Stimulated activated effector memory CD8-positive, alpha-beta T cell treated with anti-CD3 and anti-CD28 coated beads, Interleukin-12 subunit alpha, Interleukin-12 subunit beta, amount 100 ng/mL, for 72 hours (primary cell): ENCODE data around the gene DAGLA.
"Not testable (repeated sequence)": the region's sequence is repeated elsewhere in the genome, so short reads cannot be mapped to it uniquely, and the experiment has no call there.

ENCODE experiments used
- ATAC-seq: fragments of 150-1000 bp; cut with Tn5 transposase; 2 replicates; pipeline ENCODE4 v1.10.0; 2021
- DNase-seq, 2 donors: peaks; one replicate each; pipeline ENCODE4 v3.0.0; 2021 to 2022; ENCODE audit warnings: low spot score in 2 of 2
- H3K27ac Mint-ChIP-seq: one replicate; pipeline ENCODE4 v1.8.0; 2022; ENCODE audit warnings: mild to moderate bottlenecking, mixed read lengths
- H3K36me3 Mint-ChIP-seq: one replicate; pipeline ENCODE4 v1.8.0; 2022; ENCODE audit warnings: mild to moderate bottlenecking, mixed read lengths
- H3K4me1 Mint-ChIP-seq: one replicate; pipeline ENCODE4 v1.8.0; 2022; ENCODE audit warnings: mixed read lengths
- H3K4me3 Mint-ChIP-seq: one replicate; pipeline ENCODE4 v1.8.0; 2022; ENCODE audit warnings: mild to moderate bottlenecking, mixed read lengths
- H3K9me3 Mint-ChIP-seq: one replicate; pipeline ENCODE4 v1.8.0; 2022; ENCODE audit warnings: mixed read lengths

DAGLA gene

DNA sequence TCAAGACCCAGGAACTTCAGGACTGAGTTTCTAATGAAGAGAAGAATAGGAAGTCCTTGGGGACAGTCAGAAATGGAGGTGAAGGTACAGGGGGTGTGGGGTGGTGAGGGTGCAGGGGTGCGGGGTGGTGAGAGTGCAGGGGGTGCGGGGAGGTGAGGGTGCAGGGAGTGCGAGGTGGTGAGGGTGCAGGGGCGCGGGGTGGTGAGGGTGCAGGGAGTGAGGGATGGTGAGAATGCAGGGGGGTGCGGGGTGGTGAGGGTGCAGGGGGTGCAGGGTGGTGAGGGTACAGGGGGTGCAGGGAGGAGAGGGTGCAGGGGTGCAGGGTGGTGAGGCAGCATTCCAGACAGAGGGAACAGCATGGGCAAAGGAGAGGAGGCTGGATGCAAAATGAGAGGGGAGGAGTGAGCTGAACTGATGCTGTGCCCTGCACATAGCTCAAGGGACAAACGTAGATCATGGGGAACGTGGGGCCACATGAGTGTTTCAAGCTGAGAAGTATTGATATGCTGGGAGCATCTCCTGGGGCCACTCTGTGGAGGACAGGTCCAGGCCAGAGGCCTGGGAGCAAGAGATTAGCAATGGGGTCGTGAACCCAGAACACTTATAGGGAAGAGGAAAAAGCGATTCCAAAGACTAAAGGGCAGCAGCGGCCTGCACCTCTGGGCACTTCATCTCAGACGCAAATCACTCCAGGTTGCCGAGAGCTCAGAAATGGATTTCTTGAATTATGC is 23.7 kb upstream of the DAGLA start:
- Mint-ChIP-seq H3K4me3 (no peak overlapping the region), H3K27ac (no peak overlapping the region), H3K4me1 (no peaks in the 10 kb centered on the region), H3K9me3 (no peaks in the 10 kb centered on the region), H3K36me3 (no peaks in the 10 kb centered on the region)
- no peak for DNase-seq
- no peak for ATAC-seq

DNA sequence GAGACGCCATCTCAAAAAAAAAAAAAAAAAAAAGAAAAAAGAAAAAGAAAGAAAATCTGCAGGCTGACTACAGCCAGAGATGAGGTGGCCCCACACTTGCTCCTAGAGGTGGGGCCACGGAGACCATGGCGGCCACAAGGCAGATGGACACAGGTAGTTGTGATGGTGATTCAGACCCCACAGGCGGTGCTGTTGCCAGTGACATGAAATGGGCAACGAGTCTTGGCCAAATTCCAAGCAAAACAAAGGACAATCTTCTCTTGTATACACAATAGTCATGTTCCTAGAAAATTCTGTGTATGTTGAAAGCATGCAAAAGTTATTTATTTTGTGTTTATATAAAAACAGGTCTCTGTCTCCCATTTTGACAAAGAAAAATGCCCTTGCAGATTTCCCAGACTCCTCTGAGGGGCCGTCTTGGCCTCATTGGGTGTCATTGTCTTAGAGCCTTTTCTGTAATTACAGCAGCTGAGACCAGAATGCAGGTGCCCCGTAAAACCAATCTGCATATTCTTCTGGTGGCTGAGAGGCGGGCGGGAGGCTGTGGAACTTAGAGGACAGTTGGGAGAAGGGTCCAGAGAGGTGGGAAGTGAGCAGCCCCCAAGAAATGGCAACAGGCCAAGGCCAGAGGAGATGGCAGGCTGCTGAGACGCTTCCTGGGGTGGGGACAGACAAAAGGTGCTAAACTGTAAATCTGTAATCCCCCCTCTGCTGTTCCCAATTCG is 22.5 kb upstream of the DAGLA start:
- no peak overlapping the region for H3K4me3 Mint-ChIP-seq
- no peak for ATAC-seq
- H3K4me1 Mint-ChIP-seq, result no peaks in the 10 kb centered on the region
- H3K9me3 Mint-ChIP-seq, result no peaks in the 10 kb centered on the region
- DNase-seq, result no peak
- no peak overlapping the region for H3K27ac Mint-ChIP-seq
- H3K36me3 Mint-ChIP-seq, result no peaks in the 10 kb centered on the region

DNA sequence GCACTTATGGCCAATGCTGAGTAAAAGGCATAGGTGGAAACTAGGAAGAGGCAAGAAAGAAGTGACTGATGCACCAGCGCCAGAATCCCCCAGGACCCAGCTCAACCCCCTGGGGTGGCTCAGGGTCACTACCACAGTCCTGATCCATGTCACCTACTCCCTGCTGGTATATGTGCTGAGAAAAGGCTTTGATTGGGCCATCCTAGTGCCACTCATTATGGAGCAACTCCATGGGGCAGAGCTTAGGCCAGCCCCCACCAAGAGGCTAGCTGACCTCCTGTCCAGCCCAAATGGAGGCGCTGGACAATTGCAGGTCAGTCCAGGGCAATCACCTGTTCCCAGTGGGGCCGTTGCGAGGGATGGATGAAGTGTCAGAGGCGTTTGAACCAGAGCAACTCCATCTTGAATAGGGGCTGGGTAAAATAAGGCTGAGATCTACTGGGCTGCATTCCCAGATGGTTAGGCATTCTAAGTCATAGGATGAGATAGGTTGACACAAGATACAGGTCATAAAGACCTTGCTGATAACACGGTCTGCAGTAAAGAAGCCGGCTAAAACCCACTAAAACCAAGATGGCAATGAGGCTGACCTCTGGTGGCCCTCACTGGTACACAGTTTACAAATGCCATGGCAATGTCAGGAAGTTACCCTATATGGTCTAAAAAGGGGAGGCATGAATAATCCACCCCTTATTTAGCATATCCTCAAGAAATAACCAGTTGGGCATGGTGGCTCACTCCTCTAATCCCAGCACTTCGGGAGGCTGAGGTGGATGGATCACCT is 20.6 kb upstream of the DAGLA start:
- Mint-ChIP-seq H3K27ac (no peak overlapping the region), H3K4me3 (no peak overlapping the region), H3K9me3 (no peaks in the 10 kb centered on the region), H3K4me1 (no peaks in the 10 kb centered on the region), H3K36me3 (no peaks in the 10 kb centered on the region)
- ATAC-seq, result no peak
- no peak for DNase-seq

DNA sequence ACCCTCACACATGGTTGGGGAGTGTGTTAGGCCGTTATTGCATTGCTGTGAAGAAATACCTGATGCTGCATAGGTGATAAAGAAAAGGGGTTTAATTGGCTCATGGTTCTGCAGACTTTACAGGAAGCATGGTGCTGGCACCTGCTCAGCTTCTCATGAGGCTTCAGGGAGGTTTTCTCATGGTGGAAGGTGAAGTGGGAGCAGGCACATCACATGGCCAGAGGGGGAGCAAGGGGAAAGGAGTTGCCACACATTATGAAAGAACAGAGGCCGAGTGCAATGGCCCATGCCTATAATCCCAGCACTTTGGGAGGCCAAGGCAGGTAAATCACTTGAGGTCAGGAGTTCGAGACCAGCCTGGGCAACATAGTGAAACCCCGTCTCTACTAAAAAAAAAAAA is 19.2 kb upstream of the DAGLA start:
- not testable (repeated sequence) for ATAC-seq, H3K9me3 Mint-ChIP-seq, H3K27ac Mint-ChIP-seq, H3K4me1 Mint-ChIP-seq, H3K36me3 Mint-ChIP-seq, H3K4me3 Mint-ChIP-seq, DNase-seq

DNA sequence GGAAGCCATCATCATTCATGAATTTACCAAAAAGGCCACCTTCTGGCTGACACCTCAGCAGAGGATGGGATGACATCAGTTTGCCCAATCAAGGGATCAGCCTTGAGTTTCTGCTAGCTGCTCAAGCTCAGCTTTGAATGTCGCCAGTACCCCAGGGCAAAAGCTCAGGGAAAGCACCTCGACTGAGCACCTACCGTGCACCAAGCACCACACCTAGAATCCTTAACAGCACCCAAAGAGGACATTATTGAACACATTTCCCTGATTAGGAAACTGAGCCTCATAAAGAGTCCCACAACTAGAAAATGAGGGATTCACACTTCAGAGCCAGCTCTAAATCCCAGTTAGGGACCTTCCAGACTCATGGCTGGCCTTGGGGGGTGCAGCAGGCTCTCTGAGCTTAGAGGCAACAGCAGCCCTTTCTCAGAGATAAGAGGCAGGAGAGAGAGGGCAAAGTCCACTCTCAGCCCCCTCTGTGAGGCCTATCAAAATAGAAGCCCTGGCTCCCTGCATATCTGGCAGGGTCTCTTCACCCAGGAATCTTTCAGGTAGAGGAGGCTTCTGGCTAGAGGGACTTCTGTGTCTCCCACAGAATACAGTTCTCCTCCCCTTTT is 13.4 kb upstream of the DAGLA start:
- Mint-ChIP-seq H3K36me3 (no peaks in the 10 kb centered on the region), H3K4me1 (no peaks in the 10 kb centered on the region)

DNA sequence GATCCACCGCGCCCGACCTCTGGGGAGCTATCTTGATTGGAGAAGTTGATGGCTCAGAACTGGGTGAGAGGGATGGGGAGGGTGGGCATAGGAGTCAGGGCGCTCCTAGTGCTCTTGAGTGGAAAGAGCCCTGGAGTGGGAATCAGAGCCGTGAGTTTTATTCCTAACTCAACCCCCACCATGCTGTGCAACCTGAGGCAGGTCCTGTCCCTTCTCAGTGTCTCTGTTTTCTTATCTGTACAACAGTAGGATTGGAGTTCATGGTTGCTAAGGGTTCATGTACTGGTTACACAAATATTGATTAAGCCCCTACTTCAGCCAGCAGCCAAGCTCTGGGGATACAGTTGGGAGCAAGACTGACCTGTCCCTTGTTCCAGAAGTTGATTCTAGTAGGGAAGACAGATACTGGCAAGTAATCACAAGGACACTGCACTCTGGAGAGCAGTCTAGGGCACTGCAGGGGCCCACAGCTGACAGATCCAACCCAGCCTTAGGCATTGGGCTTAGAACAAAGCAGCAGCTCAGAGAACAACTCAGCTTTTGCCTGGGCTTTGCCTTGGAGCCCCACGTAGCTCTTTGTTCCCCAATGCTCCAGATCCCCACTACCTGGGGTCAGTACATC is 12.4 kb upstream of the DAGLA start:
- H3K4me1 Mint-ChIP-seq, result no peaks in the 10 kb centered on the region
- H3K27ac Mint-ChIP-seq, result no peak overlapping the region
- DNase-seq (no peak), ATAC-seq (no peak)
- no peaks in the 10 kb centered on the region for H3K36me3 Mint-ChIP-seq
- no peak overlapping the region for H3K4me3 Mint-ChIP-seq
- no peaks in the 10 kb centered on the region for H3K9me3 Mint-ChIP-seq

More for the DNA sequence above, 13.4 kb upstream of the DAGLA start:
- Mint-ChIP-seq H3K4me3 (no peak overlapping the region), H3K9me3 (no peaks in the 10 kb centered on the region), H3K27ac (no peak overlapping the region)
- DNase-seq (no peak), ATAC-seq (no peak)

DNA sequence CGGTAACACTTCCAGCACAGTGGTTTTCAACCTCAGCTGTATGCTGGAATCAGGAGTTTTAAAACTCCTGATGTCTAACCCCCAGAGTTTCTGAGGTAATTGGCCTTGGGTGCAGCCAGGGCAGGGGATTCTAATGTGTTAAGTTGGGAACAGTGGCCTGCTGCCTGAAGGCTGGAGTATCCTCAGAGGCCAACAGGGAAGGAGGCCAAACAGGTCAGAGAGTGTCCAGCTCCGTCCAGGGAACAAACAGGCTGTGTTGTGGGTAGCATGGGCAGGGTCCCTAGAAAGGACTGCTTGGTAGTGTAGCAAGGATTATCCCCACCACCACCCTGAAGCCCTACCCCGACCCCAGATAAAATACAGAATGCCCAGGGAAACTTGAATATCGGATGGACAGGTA is 10.8 kb upstream of the DAGLA start:
- ATAC-seq, result no peak
- H3K4me1 Mint-ChIP-seq, result no peaks in the 10 kb centered on the region
- H3K36me3 Mint-ChIP-seq, result no peaks in the 10 kb centered on the region
- H3K4me3 Mint-ChIP-seq, result no peak overlapping the region
- no peaks in the 10 kb centered on the region for H3K9me3 Mint-ChIP-seq
- DNase-seq, result no peak
- no peak overlapping the region for H3K27ac Mint-ChIP-seq

DNA sequence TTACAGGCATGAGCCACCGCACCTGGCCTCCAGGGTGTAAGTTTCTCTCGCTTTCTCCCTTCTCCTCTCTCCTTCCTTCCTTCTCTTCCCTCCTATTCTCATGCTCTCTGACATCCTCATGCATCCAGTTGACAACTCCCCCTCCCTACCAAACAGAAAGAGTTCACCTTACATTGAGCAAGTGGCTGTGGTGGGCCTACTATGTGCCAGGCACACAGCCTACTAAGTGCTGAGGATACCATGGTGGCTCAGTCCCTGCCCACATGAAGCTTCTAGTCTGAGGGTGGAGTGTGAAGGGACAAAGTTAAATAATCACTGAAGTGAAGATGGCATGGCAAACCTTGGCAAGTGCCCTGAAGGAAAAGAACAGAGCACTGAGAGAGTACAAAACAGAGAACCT is 9.6 kb upstream of the DAGLA start:
- no peaks in the 10 kb centered on the region for H3K9me3 Mint-ChIP-seq

DNA sequence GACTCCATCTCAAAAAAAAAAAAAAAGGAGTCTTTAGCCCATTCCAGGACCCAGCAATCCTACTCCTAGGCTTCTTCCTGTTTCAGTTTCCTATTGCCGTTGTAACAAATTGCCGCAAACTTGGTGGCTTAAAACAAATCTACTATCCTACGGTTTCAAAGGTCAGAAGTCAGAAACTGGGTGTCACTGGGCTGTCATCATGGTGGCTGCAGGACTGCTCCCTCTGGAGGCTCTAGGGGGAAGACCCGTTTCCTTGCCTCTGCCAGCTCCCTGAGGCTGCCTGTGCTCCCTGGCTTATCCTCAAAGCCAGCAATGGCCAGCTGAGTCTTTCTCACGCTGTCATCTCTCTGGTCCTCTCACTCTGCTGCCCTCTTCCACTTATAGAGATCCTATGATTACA is 8.7 kb upstream of the DAGLA start:
- Mint-ChIP-seq H3K4me3 (no peak overlapping the region), H3K27ac (no peak overlapping the region), H3K4me1 (no peaks in the 10 kb centered on the region), H3K36me3 (no peaks in the 10 kb centered on the region), H3K9me3 (no peaks in the 10 kb centered on the region)
- DNase-seq (no peak), ATAC-seq (no peak)

More for the DNA sequence above, 9.6 kb upstream of the DAGLA start:
- Mint-ChIP-seq H3K27ac (no peak overlapping the region), H3K4me1 (no peaks in the 10 kb centered on the region), H3K4me3 (no peak overlapping the region), H3K36me3 (no peaks in the 10 kb centered on the region)
- no peak for DNase-seq
- ATAC-seq, result no peak

DNA sequence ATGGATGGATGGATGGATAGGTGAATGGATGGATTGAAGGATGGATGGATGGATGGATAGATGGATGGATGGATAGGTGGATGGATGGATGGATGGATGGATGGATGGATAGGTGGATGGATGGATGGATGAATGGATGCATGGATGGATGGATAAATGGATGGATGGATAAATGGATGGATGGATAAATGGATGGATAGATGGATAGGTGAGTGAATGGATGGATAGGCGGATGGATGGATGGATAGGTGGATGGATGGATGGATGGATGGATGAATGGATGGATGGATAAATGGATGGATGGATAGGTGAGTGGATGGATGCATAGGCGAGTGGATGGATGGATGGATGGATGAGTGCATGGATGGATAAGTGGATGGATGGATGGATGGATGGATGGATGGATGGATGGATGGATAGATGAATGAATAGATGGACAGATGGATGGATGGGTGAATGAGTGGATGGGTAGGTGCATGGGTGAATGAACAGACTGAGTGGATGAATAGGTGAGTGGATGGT is 6.2 kb upstream of the DAGLA start:
- not testable (repeated sequence) for H3K9me3 Mint-ChIP-seq, H3K36me3 Mint-ChIP-seq, ATAC-seq, H3K4me3 Mint-ChIP-seq, DNase-seq, H3K4me1 Mint-ChIP-seq, H3K27ac Mint-ChIP-seq

DNA sequence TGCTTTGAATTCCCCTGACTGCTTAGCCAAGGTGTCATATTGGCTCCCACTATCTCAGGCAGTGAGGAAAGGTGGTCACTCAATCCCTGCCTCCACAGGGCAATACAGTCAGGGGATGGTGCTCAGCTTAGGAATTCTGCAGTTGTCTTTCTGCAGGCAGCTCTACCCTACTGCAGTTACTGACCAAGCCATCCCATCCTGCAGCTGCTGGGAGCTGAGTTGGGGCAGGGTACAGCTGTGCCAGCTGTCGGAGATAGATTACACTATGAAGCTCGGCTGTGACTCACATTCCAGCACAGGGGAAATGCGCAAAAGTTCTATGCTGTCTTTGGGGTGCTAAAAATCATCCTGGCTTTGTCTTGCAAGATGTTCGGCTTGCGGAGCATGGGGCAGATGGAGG is 4.4 kb upstream of the DAGLA start:
- Mint-ChIP-seq H3K4me3 (no peak overlapping the region), H3K4me1 (peaks cover 4% of the 10 kb centered on the region), H3K27ac (no peak overlapping the region), H3K9me3 (no peaks in the 10 kb centered on the region), H3K36me3 (no peaks in the 10 kb centered on the region)
- ATAC-seq, result no peak
- DNase-seq, result no peak

DNA sequence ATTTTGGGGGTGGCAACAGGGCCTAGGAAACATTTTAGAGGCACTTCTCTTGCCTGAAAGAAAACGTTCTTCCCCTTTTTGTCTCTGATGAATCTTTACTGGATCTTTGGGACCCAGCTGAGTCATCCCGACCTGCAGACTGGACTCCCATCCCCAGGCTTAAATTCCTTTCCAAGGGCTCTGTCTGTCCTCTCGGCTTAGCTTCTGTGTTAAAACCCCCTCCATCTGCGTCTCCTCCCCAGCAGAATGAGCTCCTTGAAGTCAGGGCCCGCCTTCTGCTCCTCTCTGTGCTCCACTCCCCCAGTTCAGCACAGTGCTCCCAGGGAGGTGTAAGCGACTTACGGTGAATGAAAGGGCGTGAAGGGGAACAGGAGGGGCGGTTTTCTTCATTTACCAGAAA is 895 bp upstream of the DAGLA start:
- Mint-ChIP-seq H3K36me3 (no peaks in the 10 kb centered on the region), H3K4me3 (peak overlapping the region; percentile 59), H3K27ac (no peak overlapping the region), H3K4me1 (peaks cover 7% of the 10 kb centered on the region), H3K9me3 (no peaks in the 10 kb centered on the region)
- DNase-seq (no peak), ATAC-seq (no peak)

DNA sequence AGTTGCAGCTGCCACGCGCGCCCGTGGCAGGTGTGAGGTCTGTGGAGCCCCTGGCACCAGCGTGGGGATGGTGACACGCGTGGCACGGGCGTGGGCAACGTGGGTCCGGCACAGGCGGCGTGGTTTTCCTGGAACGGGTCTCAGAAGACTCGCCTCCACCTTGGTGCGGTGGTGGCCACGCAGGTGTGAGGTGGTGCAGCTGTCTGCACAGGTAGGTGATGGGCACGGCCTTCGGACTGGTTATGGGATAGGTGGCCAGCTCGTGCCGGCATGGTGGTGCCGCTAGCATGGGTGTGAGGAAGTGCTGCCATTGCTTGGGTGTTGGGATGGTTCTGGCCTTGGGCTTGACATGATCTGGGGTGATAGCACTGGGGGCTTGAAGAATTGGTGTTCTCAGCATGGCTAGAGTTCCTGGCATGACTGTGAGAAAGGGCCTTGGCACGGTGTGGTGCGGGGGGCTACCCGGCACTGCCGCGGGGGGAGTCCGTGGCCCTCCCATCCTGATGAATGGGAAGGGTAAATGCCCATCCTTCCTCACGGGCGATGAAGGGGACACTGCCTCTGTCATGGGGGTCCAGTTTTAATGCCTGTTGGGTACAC is 531 bp downstream of the DAGLA start:
- Mint-ChIP-seq H3K4me1 (peaks cover 7% of the 10 kb centered on the region), H3K27ac (no peak overlapping the region), H3K36me3 (no peaks in the 10 kb centered on the region), H3K9me3 (no peaks in the 10 kb centered on the region), H3K4me3 (peak overlapping the region; percentile 59)
- ATAC-seq, result no peak
- DNase-seq, result no peak

DNA sequence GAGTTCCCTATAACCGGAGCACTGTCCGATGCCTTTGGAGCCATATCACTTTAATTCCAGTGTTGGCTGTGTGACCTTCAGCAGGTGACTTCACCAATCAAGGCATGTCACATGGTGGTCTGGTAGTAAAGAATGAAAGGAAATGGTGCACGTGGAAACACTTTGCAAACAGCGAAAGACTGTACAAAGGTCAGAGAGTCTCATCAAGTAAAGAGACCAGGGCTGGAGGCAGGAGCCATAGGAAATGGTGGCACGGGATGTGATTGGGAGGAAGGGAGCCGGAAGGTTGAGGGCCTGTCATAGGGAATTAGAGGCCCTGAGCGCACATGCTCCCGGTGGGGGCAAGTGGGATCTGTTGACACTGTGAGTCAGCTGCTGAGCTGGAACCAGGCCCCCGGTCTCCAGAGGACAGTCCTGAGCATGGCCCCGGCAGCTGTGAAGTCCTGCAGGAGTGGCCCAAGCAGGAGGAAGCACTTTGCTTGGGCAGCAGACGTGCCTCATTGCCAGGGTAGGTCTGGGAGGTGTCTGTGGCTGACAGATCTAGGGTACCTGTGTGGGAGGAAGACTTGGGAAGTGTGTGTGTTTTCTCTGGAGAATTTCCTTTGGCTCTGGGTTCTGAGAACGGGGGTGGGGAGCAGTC is 2.0 kb downstream of the DAGLA start:
- DNase-seq (no peak), ATAC-seq (no peak)
- H3K27ac Mint-ChIP-seq, result no peak overlapping the region
- peaks cover 7% of the 10 kb centered on the region for H3K4me1 Mint-ChIP-seq
- H3K36me3 Mint-ChIP-seq, result no peaks in the 10 kb centered on the region
- no peak overlapping the region for H3K4me3 Mint-ChIP-seq
- no peaks in the 10 kb centered on the region for H3K9me3 Mint-ChIP-seq
